K562 (cell line): ENCODE data around the gene SLC3A2. TPM values are rescaled to one million over a fixed set of nuclear protein-coding genes. Genes with fewer than 3 reads are reported as not detected.

Source experiments
- ATAC-seq: fragments of 200-7000 bp; cut with Tn5 transposase; 3 replicates; pipeline ENCODE4 v1.9.1; 2020; ENCODE audit warnings: moderate library complexity
- BruUV-seq: library from RNA; stranded (reverse); fragments of 400-500 nt; replicated peaks from 2 replicates; lab custom pipeline; 2021; lab: Mats Ljungman, UMichigan
- CTCF ChIA-PET: fragments of 300-600 bp; formaldehyde crosslinking; extraction: SDS; loops from one replicate; lab custom pipeline; 2021; ENCODE audit warnings: low intra/inter-chr PET ratio; lab: Yijun Ruan, JAX
- POLR2A ChIA-PET: fragments of 300-600, 350-650 bp; sonication (Branson Sonifier 250); formaldehyde crosslinking; extraction: SDS; loops from one replicate; lab custom pipeline; 2021; ENCODE audit warnings: antibody characterized with exemption, inconsistent platforms; lab: Yijun Ruan, JAX
- DNase-seq, 4 experiments: peaks; one replicate each; pipeline versions ENCODE4 v3.0.0 to v3.0.0-alpha.2; 2011 to 2018; ENCODE audit warnings: low spot score in 3 of 4, mixed read lengths in 3 of 4; ENCODE audit errors: extremely low read depth in 1 of 4
- FAIRE-seq: peaks from 2 replicates; lab custom pipeline; 2011; peaks lifted over from hg19 to GRCh38; lab: Jason Lieb, UNC
- H2AFZ ChIP-seq: 2 replicates; pipeline ENCODE4 v1.6.0; 2011; ENCODE audit warnings: low read depth, low read length, control low read depth, inconsistent platforms
- H3K27ac ChIP-seq: fragments of 200-600 bp; 3 replicates; pipeline ENCODE4 v1.8.0; 2011; ENCODE audit warnings: low read depth, mild to moderate bottlenecking, control low read depth, inconsistent platforms, low read length, moderate library complexity, mixed read lengths; ENCODE audit errors: extremely low read depth
- H3K27me3 ChIP-seq, 2 experiments: fragments of 300-600 bp in 1 of 2; 2 replicates in 1 of 2; 3 replicates in 1 of 2; pipeline versions ENCODE4 v1.6.0 to v1.8.0; 2011; ENCODE audit warnings: inconsistent platforms in 2 of 2, low read length in 2 of 2, mild to moderate bottlenecking in 1 of 2, mixed read lengths in 1 of 2, moderate library complexity in 1 of 2; ENCODE audit not compliant: control insufficient read depth in 2 of 2, insufficient read depth in 2 of 2
- H3K36me3 ChIP-seq: fragments of 300-600 bp; 3 replicates; pipeline ENCODE4 v1.8.0; 2011; ENCODE audit warnings: mild to moderate bottlenecking, low read length, inconsistent platforms; ENCODE audit not compliant: control insufficient read depth, insufficient read depth
- H3K4me1 ChIP-seq, 2 experiments: fragments of 200-600 bp in 1 of 2; replicated peaks in 1 of 2; 2 replicates in 1 of 2; 3 replicates in 1 of 2; pipeline versions ENCODE4 v1.5.1 to v1.8.0; 2011; ENCODE audit warnings: inconsistent platforms in 2 of 2, low read length in 2 of 2, mild to moderate bottlenecking in 1 of 2, mixed read lengths in 1 of 2, moderate library complexity in 1 of 2; ENCODE audit not compliant: control insufficient read depth in 2 of 2, insufficient read depth in 2 of 2
- H3K4me2 ChIP-seq: 2 replicates; pipeline ENCODE4 v1.6.1; 2011; ENCODE audit warnings: low read length, control low read depth, inconsistent platforms, mixed read lengths; ENCODE audit not compliant: insufficient read depth
- H3K4me3 ChIP-seq: fragments of 200-600 bp; sonication (generic), shearing (Covaris generic); 2 replicates; pipeline ENCODE4 v1.5.1; 2016; ENCODE audit warnings: control low read depth, inconsistent platforms
- H3K79me2 ChIP-seq: fragments of 200-600 bp; 3 replicates; pipeline ENCODE4 v1.8.0; 2011; ENCODE audit warnings: low read length, inconsistent platforms; ENCODE audit not compliant: control insufficient read depth, insufficient read depth
- H3K9ac ChIP-seq, 2 experiments: 2 replicates each; pipeline versions ENCODE4 v1.6.0 to v1.6.1; 2011; ENCODE audit warnings: low read depth in 2 of 2, low read length in 2 of 2, control low read depth in 1 of 2, inconsistent platforms in 1 of 2, mild to moderate bottlenecking in 1 of 2, mixed read lengths in 1 of 2; ENCODE audit not compliant: insufficient read depth in 1 of 2
- H3K9me1 ChIP-seq: one replicate; pipeline ENCODE4 v1.6.0; 2011; ENCODE audit warnings: inconsistent platforms, mild to moderate bottlenecking, low read length, moderate library complexity; ENCODE audit not compliant: control insufficient read depth, insufficient read depth
- H3K9me3 ChIP-seq: replicated peaks from 2 replicates; pipeline ENCODE4 v1.5.1; 2011; ENCODE audit warnings: low read depth, low read length, inconsistent platforms; ENCODE audit not compliant: control insufficient read depth, insufficient read depth
- H4K20me1 ChIP-seq: replicated peaks from 2 replicates; pipeline ENCODE4 v1.6.1; 2011; ENCODE audit warnings: low read length, inconsistent platforms, mixed read lengths; ENCODE audit not compliant: control insufficient read depth, insufficient read depth
- CBX8 ChIP-seq: fragments of 200-600 bp; sonication (generic); IDR thresholded peaks from 2 replicates; pipeline ENCODE4 v1.6.1; 2012; ENCODE audit warnings: borderline replicate concordance, mixed run types, low read depth, mild to moderate bottlenecking, moderate library complexity, mixed read lengths, low read length, control low read depth, inconsistent platforms; ENCODE audit not compliant: poor library complexity, severe bottlenecking; ENCODE audit errors: extremely low read depth
- CREBBP ChIP-seq: IDR thresholded peaks from one replicate; pipeline ENCODE4 v1.6.1; 2012; ENCODE audit warnings: low read depth, mild to moderate bottlenecking, control low read depth, inconsistent platforms, low read length
- CREM ChIP-seq: IDR thresholded peaks from 2 replicates; pipeline ENCODE4 v1.6.1; 2014; ENCODE audit warnings: antibody characterized with exemption, low read depth
- E2F6 ChIP-seq, 2 experiments: IDR thresholded peaks; 2 replicates each; pipeline ENCODE4 v1.6.1; 2011; ENCODE audit warnings: borderline replicate concordance in 1 of 2, control low read depth in 1 of 2, low read depth in 1 of 2, low read length in 1 of 2, mild to moderate bottlenecking in 1 of 2, mixed read lengths in 1 of 2, moderate library complexity in 1 of 2; ENCODE audit not compliant: insufficient read depth in 1 of 2, insufficient read length in 1 of 2, poor library complexity in 1 of 2, severe bottlenecking in 1 of 2; ENCODE audit errors: extremely low read depth in 1 of 2
- MED1 ChIP-seq: sonication (generic); formaldehyde crosslinking; IDR thresholded peaks from 2 replicates; pipeline ENCODE4 v1.8.1; 2023; ENCODE audit warnings: missing genetic modification reagents, borderline replicate concordance
- NCOA6 ChIP-seq: fragments of 450-650 bp; IDR thresholded peaks from 2 replicates; pipeline ENCODE4 v1.6.1; 2017; ENCODE audit warnings: mild to moderate bottlenecking
- PCBP1 ChIP-seq: fragments of 200-400 bp; formaldehyde crosslinking; IDR thresholded peaks from 2 replicates; pipeline ENCODE4 v1.6.1; 2018; ENCODE audit warnings: mild to moderate bottlenecking, low read depth, low read length; ENCODE audit not compliant: poor library complexity, severe bottlenecking
- PHTF2 ChIP-seq: fragments of 250-450 bp; sonication (Bioruptor Pico); IDR thresholded peaks from 2 replicates; pipeline ENCODE4 v1.5.0; 2021; ENCODE audit warnings: mild to moderate bottlenecking
- POLR2AphosphoS5 ChIP-seq: IDR thresholded peaks from 2 replicates; pipeline ENCODE4 v1.6.1; 2011; ENCODE audit warnings: mild to moderate bottlenecking, low read depth, low read length, moderate library complexity; ENCODE audit not compliant: control insufficient read depth, insufficient read depth
- SREBF1 ChIP-seq: fragments of 150-350 bp; IDR thresholded peaks from 2 replicates; pipeline ENCODE4 v1.6.1; 2014; ENCODE audit warnings: antibody characterized with exemption, low read depth, low read length, borderline replicate concordance
- TAF15 ChIP-seq: fragments of 200-400 bp; formaldehyde crosslinking; IDR thresholded peaks from 2 replicates; pipeline ENCODE4 v1.6.1; 2017; ENCODE audit warnings: mild to moderate bottlenecking, low read depth, low read length, moderate library complexity
- YBX1 ChIP-seq: fragments of 450-650 bp; IDR thresholded peaks from 2 replicates; pipeline ENCODE4 v1.7.1; 2016; ENCODE audit warnings: mild to moderate bottlenecking
- ZMIZ1 ChIP-seq, 2 experiments: fragments of 150-350 bp in 1 of 2; IDR thresholded peaks; 2 replicates each; pipeline ENCODE4 v1.6.1; 2012 to 2016; ENCODE audit warnings: low read depth in 2 of 2, low read length in 2 of 2, mild to moderate bottlenecking in 1 of 2, moderate library complexity in 1 of 2
- ZNF77 ChIP-seq: fragments of 250-450 bp; sonication (Bioruptor Pico); IDR thresholded peaks from 2 replicates; pipeline ENCODE4 v1.5.0; 2020
- WGBS: fragments of 100-300 bp; shearing (Covaris generic); methylation state at CpG from one replicate; pipeline ENCODE4 v1.1.6; 2016; ENCODE audit warnings: low coverage, mixed read lengths; ENCODE audit not compliant: insufficient coverage; ENCODE audit errors: missing lambda C conversion rate; 5-methylcytosine and 5-hydroxymethylcytosine counted together
- in situ Hi-C: fragments of 300-500 bp; cut with MboI; formaldehyde crosslinking; loops from 4 replicates; pipeline ENCODE4 v1.15.0; 2018; ENCODE audit warnings: inconsistent platforms, mixed read lengths
- intact Hi-C: fragments of 100-400 bp; cut with micrococcal nuclease; formaldehyde crosslinking; loops from 2 replicates; pipeline ENCODE4 v1.14.2; 2022
- polyA plus RNA-seq, 8 experiments: library from polyadenylated mRNA; depleted of rRNA in 4 of 8; stranded (reverse) in 5 of 8; unstranded in 3 of 8; fragments of >200 nt; fragmentation: Nextera tagmentation in 2 of 8; fragmentation: Illumina TruSeq in 1 of 8; extraction: Ambion mirVana in 2 of 8; extraction: Trizol in 1 of 8; gene quantifications; 2 replicates each; pipeline versions ENCODE4 v1.2.1 to v1.2.3, GENCODE V29; 2011 to 2014; ENCODE audit warnings: inconsistent platforms in 1 of 8, missing spikeins in 1 of 8
- total RNA-seq, 7 experiments: library from RNA; depleted of rRNA in 6 of 7; stranded (reverse); fragments of >200 nt in 6 of 7; fragmentation: Illumina TruSeq in 2 of 7; extraction: Trizol in 2 of 7; gene quantifications; 2 replicates each; pipeline versions ENCODE4 v1.2.1 to v1.2.3, GENCODE V29; 2011 to 2021; ENCODE audit warnings: low replicate concordance in 1 of 7

The SLC3A2 gene
- total and polyA plus RNA-seq, 9 of the 15 experiments (the other 6 are each of a cell fraction or from before 2014, with no cell fraction given): 20.0 to 296 (median 214) TPM

- Histone ChIP-seq H3K27me3 (peaks cover 22 to 72% of the 10 kb centered on the region in 2 experiments), H3K9me1 (no peaks in the 10 kb centered on the region), H3K79me2 (no peaks in the 10 kb centered on the region), H3K4me1 (peaks cover 5 to 25% of the 10 kb centered on the region in 2 experiments; a peak in 3 of 5 replicates), H3K9ac (no peak overlapping the region), H3K27ac (no peak overlapping the region; the same call in 2 of the 3 replicates), H3K4me3 (no peak overlapping the region), H3K4me2 (no peak overlapping the region), H3K36me3 (no peaks in the 10 kb centered on the region), H3K9me3 (no peaks in the 10 kb centered on the region), H2AFZ (no peak overlapping the region), H4K20me1 (peaks cover 7% of the 10 kb centered on the region; the same call in 1 of the 2 replicates)
- ChIA-PET POLR2A (interaction anchor here (0.9 to 1.3 kb wide), 2 partner anchors 14 to 24 kb away, joined by 3 read pairs; no protein-coding TSS in a partner anchor), CTCF (no interaction called here)
- FAIRE-seq: no peak
- intact Hi-C loops (no loop called here), in situ Hi-C loops (no loop called here)
- WGBS: 5% methylated on average over 12 of the region's 13 CpGs
- no TSS peak for BruUV-seq
- DNase-seq: no peak
- no peak; the same call in 2 of the 3 replicates for ATAC-seq
- TF ChIP-seq ZMIZ1 (IDR thresholded peaks at IDR 0.05; ENCODE audit: low read depth in 2 of 2, low read length in 2 of 2) (no peak), PCBP1 (no peak), POLR2AphosphoS5 (no peak), CREM (no peak), CREBBP (no peak), E2F6 (IDR thresholded peaks at IDR 0.05; ENCODE audit: borderline replicate concordance in 1 of 2, extremely low read depth in 1 of 2, insufficient read depth in 1 of 2, insufficient read length in 1 of 2, low read depth in 1 of 2, low read length in 1 of 2, poor library complexity in 1 of 2, severe bottlenecking in 1 of 2) (no peak), ZNF77 (CRISPR knock-in tag) (no peak), TAF15 (no peak), PHTF2 (CRISPR knock-in tag) (no peak), SREBF1 (no peak), NCOA6 (no peak), YBX1 (no peak), CBX8 (no peak), MED1 (no peak)
Measured at GRCh38 chr11:62928011-62928410, 47.3 kb downstream of the SLC3A2 start.
